GM21360 (cell line): ENCODE results near the gene IRAK3.
A peak's percentile ranks its signal among the peaks of the same experiment; 100 is the strongest.
"Not testable (repeated sequence)": the region's sequence is repeated elsewhere in the genome, so short reads cannot be mapped to it uniquely, and the experiment has no call there.

Experiments used
- ATAC-seq: cut with Tn5 transposase; IDR thresholded peaks from one replicate; pipeline ENCODE4 v1.9.1; 2021; ENCODE audit warnings: mild to moderate bottlenecking, moderate library complexity; ENCODE audit not compliant: unreplicated experiment

Gene IRAK3

GRCh38 chr12:66170606-66171005 lies 18.4 kb upstream of the IRAK3 start:
- ATAC-seq = no peak

DNA sequence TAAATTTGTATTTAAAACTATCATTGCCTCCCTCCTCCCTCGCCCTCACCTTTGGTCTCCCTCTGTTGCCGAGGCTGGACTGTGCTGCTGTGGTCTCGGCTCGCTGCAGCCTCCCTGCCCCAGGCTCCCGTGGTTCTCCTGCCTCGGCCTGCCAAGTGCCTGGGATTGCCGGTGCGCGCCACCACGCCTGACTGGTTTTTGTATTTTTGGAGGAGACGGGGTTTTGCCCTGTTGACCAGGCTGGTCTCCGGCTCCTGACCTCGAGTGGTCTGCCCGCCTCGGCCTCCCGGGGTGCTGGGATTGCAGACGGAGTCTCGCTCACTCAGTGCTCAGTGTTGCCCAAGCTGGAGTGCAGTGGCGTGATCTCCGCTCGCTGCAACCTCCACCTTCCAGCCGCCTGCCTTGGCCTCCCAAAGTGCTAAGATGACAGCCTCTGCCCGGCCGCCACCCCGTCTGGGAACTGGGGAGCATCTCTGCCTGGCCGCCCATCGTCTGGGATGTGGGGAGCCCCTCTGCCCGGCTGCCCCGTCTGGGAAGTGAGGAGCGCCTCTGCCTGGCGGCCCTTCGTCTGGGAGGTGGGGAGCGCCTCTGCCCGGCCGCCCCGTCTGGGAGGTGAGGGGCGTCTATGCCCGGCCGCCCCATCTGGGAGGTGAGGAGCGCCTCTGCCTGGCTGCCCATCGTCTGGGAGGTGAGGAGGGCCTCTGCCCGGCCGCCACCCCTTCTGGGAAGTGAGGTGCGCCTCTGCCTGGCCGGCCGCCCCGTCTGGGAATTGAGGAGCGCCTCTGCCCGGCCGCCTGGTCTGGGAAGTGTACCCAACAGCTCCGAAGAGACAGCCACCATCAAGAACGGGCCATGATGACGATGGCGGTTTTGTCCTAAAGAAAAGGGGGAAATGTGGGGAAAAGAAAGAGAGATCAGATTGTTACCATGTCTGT lies 14.4 kb upstream of the IRAK3 start:
- not testable (repeated sequence) for ATAC-seq

DNA sequence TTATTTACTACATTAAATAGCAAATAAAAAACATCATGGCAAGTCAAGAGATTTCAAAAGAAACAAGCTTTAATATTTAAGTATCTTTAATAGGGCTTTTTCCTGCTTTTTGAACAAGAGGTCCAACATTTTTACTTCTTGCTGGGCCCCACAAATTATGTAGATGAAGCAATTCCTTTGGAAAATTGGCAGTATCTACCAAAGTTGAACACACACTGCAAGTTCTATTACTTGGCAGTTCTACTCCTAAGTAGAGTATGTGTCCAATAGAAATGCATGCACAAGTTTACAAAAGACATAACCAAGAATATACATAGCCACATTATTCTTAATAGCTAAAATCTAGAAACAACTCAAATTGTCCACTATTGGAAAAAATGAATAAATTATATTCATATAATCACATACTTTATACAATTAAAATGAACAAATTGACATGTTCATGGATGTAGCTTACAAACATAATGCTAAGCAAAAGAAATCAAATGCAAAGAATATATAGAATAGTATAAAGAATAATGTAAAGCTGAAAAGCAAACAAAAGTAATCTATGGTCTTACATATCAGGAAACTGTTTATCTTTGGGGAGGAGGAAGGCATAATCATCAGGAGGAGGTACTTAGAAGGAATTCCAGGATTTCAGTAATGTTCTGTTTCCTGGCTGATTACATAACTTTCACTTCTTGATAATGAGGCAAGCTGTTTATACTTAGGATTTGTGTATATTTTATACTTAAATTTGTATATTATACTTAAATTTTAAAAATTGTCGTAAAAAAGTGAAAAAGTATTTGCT lies 12.7 kb upstream of the IRAK3 start:
- ATAC-seq = no peak

DNA sequence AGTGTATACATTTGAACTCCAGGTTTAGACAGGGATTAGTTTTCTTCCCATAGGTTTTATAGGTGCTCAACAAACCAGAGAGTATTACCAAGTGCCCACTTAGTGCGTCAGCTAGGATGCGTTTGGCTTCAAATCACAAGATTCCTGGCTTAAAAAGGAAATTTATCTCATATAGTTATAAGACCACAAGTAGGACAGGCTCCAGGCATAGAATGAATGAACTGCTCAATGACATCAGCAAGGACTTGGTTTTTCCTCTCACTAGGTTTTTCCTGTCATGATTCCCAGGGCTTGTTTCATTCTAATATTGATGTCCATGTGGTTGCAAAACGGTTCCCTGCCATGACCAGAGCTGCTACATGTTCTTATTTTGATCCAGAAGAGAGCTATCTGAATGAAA lies 6.1 kb upstream of the IRAK3 start:
- no peak for ATAC-seq

DNA sequence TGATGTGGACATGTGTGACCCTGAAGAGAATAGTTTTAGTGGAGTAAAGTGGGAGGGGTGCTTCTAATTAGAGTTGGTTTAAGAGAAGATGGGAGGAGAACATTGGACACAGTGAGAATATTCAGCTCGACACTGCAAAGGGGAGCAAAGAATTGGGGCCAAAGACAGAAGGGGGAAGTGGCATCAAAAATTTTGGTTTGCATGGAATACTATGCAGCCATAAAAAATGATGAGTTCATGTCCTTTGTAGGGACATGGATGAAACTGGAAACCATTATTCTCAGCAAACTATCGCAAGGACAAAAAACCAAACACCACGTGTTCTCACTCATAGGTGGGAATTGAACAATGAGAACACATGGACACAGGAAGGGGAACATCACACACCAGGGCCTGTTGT lies 4.2 kb upstream of the IRAK3 start:
- not testable (repeated sequence) for ATAC-seq

- no peak for ATAC-seq
Observed at GRCh38 chr12:66187036-66187435, 2.0 kb upstream of the IRAK3 start.

DNA sequence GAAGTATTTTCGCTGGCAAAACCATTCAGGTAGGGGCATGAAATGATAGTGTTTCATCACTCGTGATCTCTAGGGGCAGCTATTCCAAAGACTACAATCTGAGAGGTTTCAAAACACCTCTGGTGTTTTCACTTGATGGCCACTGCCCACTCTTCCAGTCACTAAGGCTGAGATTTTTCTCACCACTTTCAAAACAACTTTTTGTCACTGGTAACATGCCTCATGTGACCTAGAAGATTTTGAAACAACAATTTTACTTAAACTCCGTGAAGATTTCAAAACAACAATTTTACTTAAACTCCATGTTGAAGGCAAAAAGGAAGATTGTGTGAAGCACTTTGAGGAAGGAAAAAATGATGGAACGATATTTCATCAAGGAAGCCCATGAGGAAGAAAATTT lies 1.2 kb upstream of the IRAK3 start:
- ATAC-seq = no peak

- ATAC-seq = no peak
Observed at GRCh38 chr12:66189486-66189843, 451 bp downstream of the IRAK3 start.

GRCh38 chr12:66189889-66190288 lies 875 bp downstream of the IRAK3 start:
- no peak for ATAC-seq

- no peak for ATAC-seq
Observed at GRCh38 chr12:66190519-66191370, 1.7 kb downstream of the IRAK3 start.

GRCh38 chr12:66191547-66192126 lies 2.6 kb downstream of the IRAK3 start:
- no peak for ATAC-seq

- ATAC-seq = no peak
Observed at GRCh38 chr12:66194122-66194521, 5.1 kb downstream of the IRAK3 start.

- ATAC-seq = no peak
Observed at GRCh38 chr12:66195242-66195641, 6.2 kb downstream of the IRAK3 start.

GRCh38 chr12:66196806-66197205 lies 7.8 kb downstream of the IRAK3 start:
- ATAC-seq = peak; percentile 82

GRCh38 chr12:66197495-66197921 lies 8.5 kb downstream of the IRAK3 start:
- ATAC-seq = no peak

GRCh38 chr12:66199141-66199540 lies 10.1 kb downstream of the IRAK3 start:
- ATAC-seq = no peak

DNA sequence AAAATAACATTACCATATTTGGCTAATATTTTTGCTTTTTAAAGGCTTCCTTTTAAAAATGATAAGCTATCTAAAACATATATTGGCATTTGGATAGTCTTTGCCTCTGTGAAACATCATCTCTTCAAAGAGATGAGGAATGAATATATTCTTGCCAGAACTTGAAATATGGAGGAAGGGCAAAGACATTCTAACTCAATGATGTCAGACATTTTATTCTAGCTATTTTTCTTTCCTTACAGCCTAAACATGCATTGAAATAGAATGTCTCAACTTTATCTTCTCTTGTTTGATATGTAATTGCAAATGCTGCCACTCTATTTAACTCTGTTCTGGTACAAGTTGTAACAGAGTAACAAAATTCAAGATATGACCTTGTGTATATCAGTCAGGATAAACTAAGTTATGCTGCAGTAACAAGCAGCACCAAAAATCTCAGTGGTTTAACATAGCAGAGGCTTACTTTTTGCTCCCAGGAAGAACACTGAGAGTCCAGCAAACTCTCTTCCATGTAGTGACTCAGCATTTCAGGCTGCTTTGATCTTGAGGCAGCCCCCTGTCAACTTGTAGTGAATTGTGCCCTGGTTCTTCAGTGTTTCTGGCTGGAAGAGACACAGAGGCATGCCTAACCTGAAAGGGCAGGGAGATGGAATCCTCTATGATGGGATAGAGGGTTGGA lies 11.0 kb downstream of the IRAK3 start:
- ATAC-seq = no peak

DNA sequence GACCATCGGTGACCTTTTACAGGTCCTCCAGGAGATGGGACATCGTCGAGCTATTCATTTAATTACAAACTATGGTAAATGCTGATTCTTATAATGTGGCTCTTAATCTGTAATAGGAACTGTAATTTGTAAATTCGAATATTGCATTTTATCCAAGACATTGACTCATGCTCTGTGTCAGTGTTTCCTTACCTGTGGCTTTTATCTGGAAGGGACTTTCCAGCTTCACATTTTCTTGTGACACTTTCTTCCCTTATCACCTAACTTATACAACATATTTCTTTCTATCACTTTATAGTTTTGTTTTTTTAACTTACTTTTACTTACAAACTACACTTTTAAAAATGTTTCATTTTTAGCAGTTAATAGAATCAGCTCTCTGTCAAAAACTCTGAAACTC lies 14.8 kb downstream of the IRAK3 start:
- no peak for ATAC-seq

DNA sequence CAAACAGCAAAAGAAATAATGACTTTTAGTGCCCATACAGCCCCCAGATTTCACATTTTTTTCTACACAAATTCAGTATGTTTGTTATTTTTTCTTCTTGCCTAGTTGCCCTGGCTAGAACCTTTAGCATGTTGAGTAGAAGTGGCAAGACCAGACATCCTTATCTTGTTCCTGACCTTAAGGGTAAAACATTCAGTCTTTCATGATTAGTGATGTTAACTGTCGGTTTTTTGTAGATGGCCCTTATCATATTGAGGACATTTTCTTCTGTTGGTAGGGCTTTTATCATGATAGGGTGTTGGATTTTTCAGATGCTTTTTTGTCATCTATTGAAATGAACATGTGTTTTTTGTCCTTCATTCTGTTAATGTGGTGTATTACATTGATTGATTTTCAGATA lies 17.1 kb downstream of the IRAK3 start:
- no peak for ATAC-seq

DNA sequence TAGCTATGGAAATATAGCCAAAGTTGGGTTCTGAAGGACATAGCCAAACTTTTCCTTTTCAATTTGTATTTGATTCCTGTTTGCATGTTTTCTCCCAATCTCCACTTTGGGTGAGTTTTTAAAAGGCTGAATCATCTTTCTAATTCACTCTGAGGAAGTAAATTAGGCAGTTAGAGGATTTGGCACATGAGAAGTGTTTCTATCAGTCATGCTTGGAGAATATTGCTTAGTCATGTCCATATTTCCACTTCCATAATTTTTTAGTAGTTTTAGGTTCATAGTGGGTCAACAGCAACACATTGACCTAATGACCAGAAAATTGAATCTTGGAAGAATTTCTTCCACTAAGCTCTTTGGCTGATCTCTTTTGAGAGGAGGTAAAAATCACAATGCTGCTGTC lies 21.8 kb downstream of the IRAK3 start:
- no peak for ATAC-seq
